GM10248 (cell line): Measurements from ENCODE around the gene TMEM79.
A peak's percentile ranks its signal among the peaks of the same experiment; 100 is the strongest.

Experiments used
- CTCF ChIA-PET: fragments of 300-600 bp; sonication (Branson Sonifier 250); formaldehyde crosslinking; extraction: SDS; loops from one replicate; lab custom pipeline; 2021; ENCODE audit warnings: antibody characterized with exemption; lab: Yijun Ruan, JAX
- POLR2A ChIA-PET: fragments of 350-650 bp; sonication (Branson Sonifier 250); formaldehyde crosslinking; extraction: SDS; loops from one replicate; lab custom pipeline; 2020; ENCODE audit warnings: antibody characterized with exemption; lab: Yijun Ruan, JAX
- DNase-seq: peaks from one replicate; pipeline ENCODE4 v3.0.0; 2012; ENCODE audit errors: extremely low spot score
- TF ChIP-seq, protein P1 (sequence below): IDR thresholded peaks from 2 replicates; pipeline ENCODE4 v1.5.1; 2012; ENCODE audit warnings: mild to moderate bottlenecking, low read depth; ENCODE audit errors: extremely low read depth, missing control alignments, control extremely low read depth

TMEM79 gene

DNA sequence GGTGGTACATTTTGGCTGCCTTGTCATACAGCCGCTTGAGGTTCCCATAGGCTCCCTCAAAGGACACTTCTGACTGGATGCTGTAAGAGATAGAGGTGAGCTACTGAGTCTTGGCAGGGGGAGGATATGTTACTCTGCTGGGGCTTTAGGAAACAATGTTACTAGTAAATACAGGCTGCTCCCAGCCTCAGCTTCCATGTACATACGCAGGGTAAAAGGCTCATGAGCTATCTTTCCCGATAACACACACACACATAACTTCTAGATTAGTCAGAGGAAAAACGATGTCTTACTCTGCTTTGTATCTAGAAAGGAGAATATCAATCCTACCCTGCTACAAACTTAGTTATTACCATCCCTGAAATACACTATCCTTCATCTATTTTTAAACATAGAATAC, 15.8 kb upstream of the TMEM79 start:
- ChIA-PET CTCF (interaction anchor here (0.9 to 1.3 kb wide), 5 partner anchors 9 to 172 kb away, joined by 3 to 4 read pairs (median 3); no protein-coding TSS in a partner anchor), POLR2A (interaction anchor here (1.2 kb wide), 1 partner anchor 13 kb away, joined by 4 read pairs; no protein-coding TSS in a partner anchor)
- DNase-seq: no peak
- TF ChIP-seq, protein P1, sequence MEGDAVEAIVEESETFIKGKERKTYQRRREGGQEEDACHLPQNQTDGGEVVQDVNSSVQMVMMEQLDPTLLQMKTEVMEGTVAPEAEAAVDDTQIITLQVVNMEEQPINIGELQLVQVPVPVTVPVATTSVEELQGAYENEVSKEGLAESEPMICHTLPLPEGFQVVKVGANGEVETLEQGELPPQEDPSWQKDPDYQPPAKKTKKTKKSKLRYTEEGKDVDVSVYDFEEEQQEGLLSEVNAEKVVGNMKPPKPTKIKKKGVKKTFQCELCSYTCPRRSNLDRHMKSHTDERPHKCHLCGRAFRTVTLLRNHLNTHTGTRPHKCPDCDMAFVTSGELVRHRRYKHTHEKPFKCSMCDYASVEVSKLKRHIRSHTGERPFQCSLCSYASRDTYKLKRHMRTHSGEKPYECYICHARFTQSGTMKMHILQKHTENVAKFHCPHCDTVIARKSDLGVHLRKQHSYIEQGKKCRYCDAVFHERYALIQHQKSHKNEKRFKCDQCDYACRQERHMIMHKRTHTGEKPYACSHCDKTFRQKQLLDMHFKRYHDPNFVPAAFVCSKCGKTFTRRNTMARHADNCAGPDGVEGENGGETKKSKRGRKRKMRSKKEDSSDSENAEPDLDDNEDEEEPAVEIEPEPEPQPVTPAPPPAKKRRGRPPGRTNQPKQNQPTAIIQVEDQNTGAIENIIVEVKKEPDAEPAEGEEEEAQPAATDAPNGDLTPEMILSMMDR: no peak

DNA sequence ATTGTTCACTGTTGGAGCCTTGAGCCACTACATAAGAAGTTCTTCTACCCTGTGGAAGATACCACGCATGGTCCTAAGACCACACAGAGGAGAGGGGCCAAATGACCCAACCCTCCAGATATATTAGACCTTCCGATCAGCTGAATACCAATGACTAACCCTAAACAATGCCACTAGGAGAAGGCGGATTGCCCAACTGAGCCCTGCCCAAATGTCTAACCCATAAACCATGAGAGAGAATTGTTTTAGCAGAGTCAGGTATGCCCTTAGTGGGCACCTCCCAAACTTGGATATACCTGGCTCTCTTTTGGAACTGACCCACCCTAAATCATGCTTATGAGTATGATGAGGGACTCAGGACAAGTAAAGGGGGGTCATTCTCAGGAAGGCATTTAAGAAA, 13.8 kb upstream of the TMEM79 start:
- TF ChIP-seq, protein P1: no peak
- POLR2A ChIA-PET: interaction anchor here (0.7 kb wide), 1 partner anchor 116 kb away, joined by 5 read pairs; no protein-coding TSS in a partner anchor
- CTCF ChIA-PET: interaction anchor here (1.1 to 3.0 kb wide), 2 partner anchors 9 to 11 kb away, joined by 3 to 12 read pairs; no protein-coding TSS in a partner anchor
- no peak for DNase-seq

DNA sequence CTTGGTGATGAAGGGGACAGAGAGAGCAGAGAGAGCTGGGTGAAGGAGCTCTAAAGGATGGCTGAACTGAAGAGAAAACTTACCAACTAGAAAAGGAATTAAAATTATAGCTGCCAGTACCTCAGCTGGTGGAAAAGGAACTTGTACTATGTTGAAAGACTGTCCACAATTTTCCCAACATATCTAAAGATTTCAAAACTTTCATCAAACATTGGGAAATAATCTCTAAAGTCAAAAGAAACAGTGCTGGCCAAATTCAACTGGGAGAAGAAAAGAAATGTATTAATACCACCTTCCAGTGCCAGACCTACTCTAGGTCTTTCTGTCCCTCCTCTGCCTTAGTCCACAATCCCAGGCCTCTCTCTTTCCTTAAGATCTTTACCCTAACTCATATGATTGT, 7.6 kb upstream of the TMEM79 start:
- DNase-seq: no peak
- POLR2A ChIA-PET: no interaction called here
- CTCF ChIA-PET: interaction anchor here (0.7 to 1.6 kb wide), 7 partner anchors 13 to 51 kb away, joined by 3 to 6 read pairs (median 4); no protein-coding TSS in a partner anchor
- TF ChIP-seq, protein P1: no peak

DNA sequence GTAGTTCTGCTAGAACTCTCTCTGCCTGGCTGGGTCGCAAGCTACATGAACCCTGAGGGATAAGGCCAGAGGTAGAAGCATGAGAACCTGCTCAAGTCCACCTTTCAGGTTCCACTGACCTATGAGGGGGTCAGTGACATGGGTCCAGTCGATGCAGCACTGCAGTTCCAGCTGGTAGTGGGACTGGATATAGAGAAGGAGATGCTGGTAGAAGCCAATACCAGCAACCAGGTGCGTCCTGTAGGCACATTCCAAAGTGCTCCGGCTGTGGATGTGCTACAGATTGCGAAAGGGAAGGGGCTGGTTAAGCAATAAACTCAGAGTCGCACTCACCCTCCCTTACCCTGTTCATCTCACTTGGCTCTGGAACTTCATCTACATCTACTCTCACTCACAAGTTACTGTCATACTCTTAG, 7.2 kb upstream of the TMEM79 start:
- POLR2A ChIA-PET: interaction anchor here (0.7 kb wide), 1 partner anchor 43 kb away, joined by 3 read pairs; no protein-coding TSS in a partner anchor
- DNase-seq: no peak
- CTCF ChIA-PET: interaction anchor here (0.7 to 1.6 kb wide), 6 partner anchors 14 to 52 kb away, joined by 3 to 6 read pairs (median 4); partner anchors contain the start of gene PAQR6
- TF ChIP-seq, protein P1: no peak

DNA sequence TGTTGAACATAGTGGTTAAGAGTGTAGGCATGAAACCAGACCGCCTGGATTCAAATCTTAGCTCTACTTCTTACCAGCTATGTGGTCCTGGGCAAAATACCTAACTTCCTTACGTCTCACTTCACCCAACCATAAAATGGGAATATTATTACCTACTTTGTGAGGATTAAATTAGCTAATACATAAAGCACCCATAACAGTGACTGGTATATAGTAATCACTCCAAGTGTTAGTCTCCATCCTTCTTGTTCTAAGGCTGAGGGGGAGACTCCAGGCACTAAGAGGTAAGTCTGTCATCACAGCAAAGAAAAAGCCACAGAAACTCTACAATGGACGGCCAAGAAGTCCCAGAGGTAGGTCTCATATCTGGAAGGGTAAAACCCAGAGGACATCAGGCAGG, 4.3 kb upstream of the TMEM79 start:
- POLR2A ChIA-PET: interaction anchor here (1.0 kb wide), 1 partner anchor 9 kb away, joined by 4 read pairs; no protein-coding TSS in a partner anchor
- CTCF ChIA-PET: interaction anchor here (0.9 to 1.7 kb wide), 7 partner anchors 9 to 139 kb away, joined by 3 to 6 read pairs (median 5); no protein-coding TSS in a partner anchor
- no peak for DNase-seq
- TF ChIP-seq, protein P1: no peak

DNA sequence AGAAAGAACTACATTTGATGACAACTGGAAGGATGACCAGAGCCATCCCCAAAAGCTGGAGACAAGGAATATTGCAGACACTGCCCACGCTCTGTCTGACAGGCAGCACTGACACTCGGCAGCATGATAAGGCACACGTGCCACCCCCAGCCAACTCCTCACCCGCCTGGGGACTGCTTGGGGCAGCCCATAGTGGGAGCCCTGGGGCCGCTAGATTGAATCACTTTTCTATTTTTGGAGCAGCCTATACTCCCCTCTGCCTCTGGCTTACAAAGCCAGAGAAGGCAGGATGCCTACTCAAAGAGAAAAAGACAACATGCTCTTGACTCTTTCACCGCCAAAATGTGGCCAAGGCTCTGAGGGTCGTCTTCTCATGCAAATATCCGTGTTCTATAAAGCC, 2.8 kb upstream of the TMEM79 start:
- TF ChIP-seq, protein P1: no peak
- POLR2A ChIA-PET: interaction anchor here (0.5 to 0.7 kb wide), 3 partner anchors 13 to 746 kb away, joined by 3 to 5 read pairs (median 4); no protein-coding TSS in a partner anchor
- CTCF ChIA-PET: interaction anchor here (0.7 to 4.3 kb wide), 12 partner anchors 8 to 346 kb away, joined by 3 to 19 read pairs (median 4); partner anchors contain the start of genes KHDC4 and PMF1
- DNase-seq: peak; percentile 58
